Measurements from ENCODE around the gene ATP5PF. TPM values are rescaled to one million over a fixed set of nuclear protein-coding genes. Genes with fewer than 3 reads are reported as not detected.

The ATP5PF gene
- total RNA-seq, 5 donors from 2014 or later (not counting 1 experiment from before 2014, with no cell fraction given) = 35.1 to 52.2 (median 46.6) TPM

GRCh38 chr21:25750085-25750484 is 15.4 kb upstream of the ATP5PF start:
- Histone ChIP-seq H3K27ac (ENCODE audit: low read length) (peak overlapping the region; percentile 32), H3K36me3 (ENCODE audit: control insufficient read depth in 2 of 2, extremely low read depth in 1 of 2, insufficient read depth in 1 of 2, low read length in 1 of 2) (peaks cover 0 to 42% of the 10 kb centered on the region in 2 donors), H3K27me3 (replicated peaks in 1 of 2; ENCODE audit: control insufficient read depth in 2 of 2, extremely low read depth in 1 of 2, insufficient read depth in 2 of 2, low read length in 1 of 2) (no peaks in the 10 kb centered on the region), H3K9me3 (no peaks in the 10 kb centered on the region), H3K4me3 (ENCODE audit: control insufficient read depth in 1 of 2, extremely low read depth in 1 of 2, low read length in 1 of 2) (no peak overlapping the region), H3K4me1 (ENCODE audit: control insufficient read depth in 1 of 2, extremely low read depth in 1 of 2, insufficient read depth in 2 of 2, low read length in 2 of 2) (peaks cover 0 to 9% of the 10 kb centered on the region in 2 experiments)
- H3K4me3 Mint-ChIP-seq = no peak overlapping the region
- peaks cover 35% of the 10 kb centered on the region for H3K36me3 Mint-ChIP-seq
- no peaks in the 10 kb centered on the region for H3K27me3 Mint-ChIP-seq
- ChIA-PET POLR2A (no interaction called here), CTCF (interaction anchor here in 1 of 2 donors (0.5 kb wide), 1 partner anchor 41 kb away, joined by 3 read pairs; no protein-coding TSS in a partner anchor)
- no peaks in the 10 kb centered on the region for H3K9me3 Mint-ChIP-seq
- H3K4me1 Mint-ChIP-seq = peaks cover 0 to 15% (median 14%) of the 10 kb centered on the region in 3 donors
- 69% methylated on average over 2 of the region's 6 CpGs for WGBS (ENCODE audit: insufficient coverage)
- peak overlapping the region; percentile 73 to 83 for H3K27ac Mint-ChIP-seq
- DNase-seq (no peak), ATAC-seq (replicated peaks in 1 of 4) (peak in 3 of 4 experiments; percentile 41 to 53 (median 50))

- no CpG with 5 or more reads among the region's 2 CpGs for WGBS (ENCODE audit: insufficient coverage)
- H3K4me1 ChIP-seq (ENCODE audit: control insufficient read depth in 1 of 2, extremely low read depth in 1 of 2, insufficient read depth in 2 of 2, low read length in 2 of 2) = peaks cover 0 to 3% of the 10 kb centered on the region in 2 experiments
- H3K4me1 Mint-ChIP-seq = peaks cover 25 to 31% (median 26%) of the 10 kb centered on the region in 3 donors
- no peak overlapping the region for H3K27ac ChIP-seq (ENCODE audit: low read length)
- DNase-seq (no peak), ATAC-seq (replicated peaks in 1 of 4) (no peak)
- peaks cover 25% of the 10 kb centered on the region for H3K36me3 Mint-ChIP-seq
- H3K27me3 ChIP-seq (replicated peaks in 1 of 2; ENCODE audit: control insufficient read depth in 2 of 2, extremely low read depth in 1 of 2, insufficient read depth in 2 of 2, low read length in 1 of 2) = no peaks in the 10 kb centered on the region
- no peak overlapping the region for H3K27ac Mint-ChIP-seq
- H3K36me3 ChIP-seq (ENCODE audit: control insufficient read depth in 2 of 2, extremely low read depth in 1 of 2, insufficient read depth in 1 of 2, low read length in 1 of 2) = peaks cover 0 to 22% of the 10 kb centered on the region in 2 donors
- H3K9me3 Mint-ChIP-seq = no peaks in the 10 kb centered on the region
- ChIA-PET POLR2A (no interaction called here), CTCF (interaction anchor here (0.6 to 1.1 kb wide), 3 partner anchors 13 to 109 kb away, joined by 3 to 5 read pairs (median 4); no protein-coding TSS in a partner anchor)
- no peaks in the 10 kb centered on the region for H3K9me3 ChIP-seq
- H3K4me3 Mint-ChIP-seq = no peak overlapping the region
- no peak overlapping the region for H3K4me3 ChIP-seq (ENCODE audit: control insufficient read depth in 1 of 2, extremely low read depth in 1 of 2, low read length in 1 of 2)
- H3K27me3 Mint-ChIP-seq = no peaks in the 10 kb centered on the region
These were observed 10.2 kb upstream of the ATP5PF start for GRCh38 chr21:25744854-25745253.

- no peaks in the 10 kb centered on the region for H3K9me3 Mint-ChIP-seq
- peaks cover 34% of the 10 kb centered on the region for H3K36me3 Mint-ChIP-seq
- H3K4me1 Mint-ChIP-seq = peaks cover 35 to 45% (median 38%) of the 10 kb centered on the region in 3 donors
- H3K27ac ChIP-seq (ENCODE audit: low read length) = no peak overlapping the region
- H3K4me3 Mint-ChIP-seq = no peak overlapping the region
- H3K9me3 ChIP-seq = no peaks in the 10 kb centered on the region
- H3K27ac Mint-ChIP-seq = no peak overlapping the region
- no peaks in the 10 kb centered on the region for H3K27me3 ChIP-seq (replicated peaks in 1 of 2; ENCODE audit: control insufficient read depth in 2 of 2, extremely low read depth in 1 of 2, insufficient read depth in 2 of 2, low read length in 1 of 2)
- no peaks in the 10 kb centered on the region for H3K4me1 ChIP-seq (ENCODE audit: control insufficient read depth in 1 of 2, extremely low read depth in 1 of 2, insufficient read depth in 2 of 2, low read length in 2 of 2)
- H3K27me3 Mint-ChIP-seq = no peaks in the 10 kb centered on the region
- POLR2A ChIA-PET = interaction anchor here in 1 of 2 donors (0.6 kb wide), 1 partner anchor 10 kb away, joined by 6 read pairs; no protein-coding TSS in a partner anchor
- H3K4me3 ChIP-seq (ENCODE audit: control insufficient read depth in 1 of 2, extremely low read depth in 1 of 2, low read length in 1 of 2) = no peak overlapping the region
- no peak for ATAC-seq (replicated peaks in 1 of 4)
- DNase-seq = no peak
- peaks cover 0 to 18% of the 10 kb centered on the region in 2 donors for H3K36me3 ChIP-seq (ENCODE audit: control insufficient read depth in 2 of 2, extremely low read depth in 1 of 2, insufficient read depth in 1 of 2, low read length in 1 of 2)
- 94% methylated on average over 2 of the region's 3 CpGs for WGBS (ENCODE audit: insufficient coverage)
- CTCF ChIA-PET = interaction anchor here in 1 of 2 donors (0.7 kb wide), 1 partner anchor 9 kb away, joined by 4 read pairs; no protein-coding TSS in a partner anchor
These were observed 8.2 kb upstream of the ATP5PF start for GRCh38 chr21:25742900-25743299.

GRCh38 chr21:25737421-25737820 is 2.7 kb upstream of the ATP5PF start:
- WGBS (ENCODE audit: insufficient coverage) = no CpG with 5 or more reads among the region's 1 CpG
- POLR2A ChIA-PET = no interaction called here
- peak overlapping the region in 1 of 3 donors; percentile 37 for H3K4me3 Mint-ChIP-seq

GRCh38 chr21:25735646-25736597 is 1.2 kb upstream of the ATP5PF start:
- WGBS (ENCODE audit: insufficient coverage) = 2% methylated on average over 22 of the region's 48 CpGs
- Mint-ChIP-seq H3K27ac (peak overlapping the region; percentile 96 to 98), H3K4me1 (peaks cover 60 to 73% (median 72%) of the 10 kb centered on the region in 3 donors), H3K27me3 (no peaks in the 10 kb centered on the region), H3K36me3 (peaks cover 13% of the 10 kb centered on the region), H3K4me3 (peak overlapping the region; percentile 93 to 100 (median 99)), H3K9me3 (no peaks in the 10 kb centered on the region)
- H3K27me3 ChIP-seq (replicated peaks in 1 of 2; ENCODE audit: control insufficient read depth in 2 of 2, extremely low read depth in 1 of 2, insufficient read depth in 2 of 2, low read length in 1 of 2) = no peaks in the 10 kb centered on the region
- H3K4me3 ChIP-seq (ENCODE audit: control insufficient read depth in 1 of 2, extremely low read depth in 1 of 2, low read length in 1 of 2) = peak overlapping the region; percentile 61 to 97
- POLR2A ChIA-PET = interaction anchor here (0.7 to 0.9 kb wide), 2 partner anchors 16 to 19 kb away, joined by 3 to 4 read pairs; no protein-coding TSS in a partner anchor
- ATAC-seq (replicated peaks in 1 of 4) (peak in 1 of 4 experiments; percentile 1), DNase-seq (peak in 11 of 35 experiments; percentile 5 to 77 (median 50))
- peaks cover 3 to 5% of the 10 kb centered on the region in 2 donors for H3K36me3 ChIP-seq (ENCODE audit: control insufficient read depth in 2 of 2, extremely low read depth in 1 of 2, insufficient read depth in 1 of 2, low read length in 1 of 2)
- peaks cover 21 to 24% of the 10 kb centered on the region in 2 experiments for H3K4me1 ChIP-seq (ENCODE audit: control insufficient read depth in 1 of 2, extremely low read depth in 1 of 2, insufficient read depth in 2 of 2, low read length in 2 of 2)
- H3K27ac ChIP-seq (ENCODE audit: low read length) = peak overlapping the region; percentile 85
- H3K9me3 ChIP-seq = no peaks in the 10 kb centered on the region
- CTCF ChIA-PET = interaction anchor here (0.6 to 2.2 kb wide), 4 partner anchors 32 to 343 kb away, joined by 3 to 12 read pairs (median 3); partner anchors contain the start of gene MRPL39 (in 1 of the 2)

More at GRCh38 chr21:25737421-25737820, 2.7 kb upstream of the ATP5PF start:
- Mint-ChIP-seq H3K27me3 (no peaks in the 10 kb centered on the region), H3K9me3 (no peaks in the 10 kb centered on the region), H3K27ac (peak overlapping the region in 1 of 2 donors; percentile 11), H3K36me3 (peaks cover 18% of the 10 kb centered on the region), H3K4me1 (peaks cover 63 to 78% (median 70%) of the 10 kb centered on the region in 3 donors)
- no peaks in the 10 kb centered on the region for H3K9me3 ChIP-seq
- H3K4me3 ChIP-seq (ENCODE audit: control insufficient read depth in 1 of 2, extremely low read depth in 1 of 2, low read length in 1 of 2) = no peak overlapping the region
- H3K27ac ChIP-seq (ENCODE audit: low read length) = no peak overlapping the region
- peaks cover 0 to 3% of the 10 kb centered on the region in 2 donors for H3K36me3 ChIP-seq (ENCODE audit: control insufficient read depth in 2 of 2, extremely low read depth in 1 of 2, insufficient read depth in 1 of 2, low read length in 1 of 2)
- CTCF ChIA-PET = no interaction called here
- H3K4me1 ChIP-seq (ENCODE audit: control insufficient read depth in 1 of 2, extremely low read depth in 1 of 2, insufficient read depth in 2 of 2, low read length in 2 of 2) = peaks cover 18 to 24% of the 10 kb centered on the region in 2 experiments
- ATAC-seq (replicated peaks in 1 of 4) (no peak), DNase-seq (no peak)
- H3K27me3 ChIP-seq (replicated peaks in 1 of 2; ENCODE audit: control insufficient read depth in 2 of 2, extremely low read depth in 1 of 2, insufficient read depth in 2 of 2, low read length in 1 of 2) = no peaks in the 10 kb centered on the region

- POLR2A ChIA-PET = no interaction called here
- WGBS (ENCODE audit: insufficient coverage) = 0% methylated on average over 5 of the region's 10 CpGs
- Mint-ChIP-seq H3K27me3 (no peaks in the 10 kb centered on the region), H3K9me3 (no peaks in the 10 kb centered on the region), H3K27ac (peak overlapping the region; percentile 100), H3K4me3 (peak overlapping the region; percentile 93 to 100 (median 99)), H3K36me3 (peaks cover 16% of the 10 kb centered on the region), H3K4me1 (peaks cover 59 to 70% (median 69%) of the 10 kb centered on the region in 3 donors)
- ATAC-seq (replicated peaks in 1 of 4) (no peak), DNase-seq (no peak)
- Histone ChIP-seq H3K4me1 (ENCODE audit: control insufficient read depth in 1 of 2, extremely low read depth in 1 of 2, insufficient read depth in 2 of 2, low read length in 2 of 2) (peaks cover 21 to 24% of the 10 kb centered on the region in 2 experiments), H3K9me3 (no peaks in the 10 kb centered on the region), H3K27me3 (replicated peaks in 1 of 2; ENCODE audit: control insufficient read depth in 2 of 2, extremely low read depth in 1 of 2, insufficient read depth in 2 of 2, low read length in 1 of 2) (no peaks in the 10 kb centered on the region), H3K36me3 (ENCODE audit: control insufficient read depth in 2 of 2, extremely low read depth in 1 of 2, insufficient read depth in 1 of 2, low read length in 1 of 2) (peaks cover 6 to 9% of the 10 kb centered on the region in 2 donors), H3K4me3 (ENCODE audit: control insufficient read depth in 1 of 2, extremely low read depth in 1 of 2, low read length in 1 of 2) (peak overlapping the region; percentile 61 to 97), H3K27ac (ENCODE audit: low read length) (peak overlapping the region; percentile 85)
- CTCF ChIA-PET = interaction anchor here (0.6 to 2.3 kb wide), 5 partner anchors 8 to 161 kb away, joined by 3 to 12 read pairs (median 4); partner anchors contain the start of gene MRPL39 (in 1 of the 2)
These were observed 125 bp downstream of the ATP5PF start for GRCh38 chr21:25734654-25734903.
